HCT116 (cell line): ENCODE measurements around the gene MLYCD.

Experiments used
- CTCF ChIP-seq, 3 experiments: fragments of 200-600 bp in 1 of 3; sonication (generic) in 1 of 3; IDR thresholded peaks in 2 of 3; conservative IDR thresholded peaks in 1 of 3; 2 replicates each; pipeline ENCODE4 v1.5.1; 2012 to 2017; ENCODE audit warnings: low read depth in 2 of 3, low read length in 2 of 3, antibody characterized with exemption in 1 of 3, borderline replicate concordance in 1 of 3, control low read depth in 1 of 3, mild to moderate bottlenecking in 1 of 3, mixed read lengths in 1 of 3, mixed run types in 1 of 3, moderate library complexity in 1 of 3; ENCODE audit not compliant: insufficient read depth in 1 of 3
- FOSL1 ChIP-seq: IDR thresholded peaks from 2 replicates; pipeline ENCODE4 v1.6.1; 2012; ENCODE audit warnings: low read depth
- JUND ChIP-seq: IDR thresholded peaks from 2 replicates; pipeline ENCODE4 v1.6.1; 2012
- POLR2AphosphoS5 ChIP-seq: IDR thresholded peaks from 2 replicates; pipeline ENCODE4 v1.6.1; 2011; ENCODE audit warnings: mild to moderate bottlenecking, low read depth, low read length, moderate library complexity
- RAD21 ChIP-seq: IDR thresholded peaks from 2 replicates; pipeline ENCODE4 v1.6.1; 2012; ENCODE audit warnings: low read depth, mild to moderate bottlenecking
- SIN3A ChIP-seq: IDR thresholded peaks from 2 replicates; pipeline ENCODE4 v1.6.1; 2012; ENCODE audit warnings: low read depth
- SP1 ChIP-seq: IDR thresholded peaks from 2 replicates; pipeline ENCODE4 v1.6.1; 2012; ENCODE audit warnings: low read depth
- TCF7L2 ChIP-seq: IDR thresholded peaks from 2 replicates; pipeline ENCODE4 v1.7.0; 2011; ENCODE audit warnings: borderline replicate concordance, inconsistent platforms; ENCODE audit not compliant: insufficient read depth, insufficient read length; ENCODE audit errors: extremely low read depth
- YY1 ChIP-seq: IDR thresholded peaks from 2 replicates; pipeline ENCODE4 v1.6.1; 2011; ENCODE audit warnings: low read length, low read depth, moderate library complexity, mild to moderate bottlenecking; ENCODE audit not compliant: insufficient replicate concordance; ENCODE audit errors: extremely low read depth
- ZFX ChIP-seq: fragments of 450-650 bp; IDR thresholded peaks from 2 replicates; pipeline ENCODE4 v1.6.1; 2017

GRCh38 chr16:83908798-83909197 lies 9.9 kb downstream of the MLYCD start:
- no peak for TF ChIP-seq TCF7L2
- TF ChIP-seq POLR2AphosphoS5, result no peak
- no peak for TF ChIP-seq JUND
- TF ChIP-seq CTCF (IDR thresholded peaks at IDR 0.05 in 2 of 3, conservative IDR thresholded peaks at IDR 0.05 in 1 of 3; ENCODE audit: borderline replicate concordance in 1 of 3, insufficient read depth in 1 of 3, low read depth in 2 of 3, low read length in 2 of 3), result no peak
- no peak for TF ChIP-seq ZFX
- TF ChIP-seq RAD21, result no peak
- no peak for TF ChIP-seq SIN3A
- no peak for TF ChIP-seq FOSL1
- TF ChIP-seq SP1, result no peak
- no peak for TF ChIP-seq YY1
